VCaP (cell line): ENCODE results near the gene ATP6V1C2.

Experiments
- H3K27ac ChIP-seq: fragments of 450-650 bp; 2 replicates; pipeline ENCODE4 v1.5.1; 2017
- TF ChIP-seq, protein P1 (sequence below): fragments of 450-650 bp; conservative IDR thresholded peaks from 2 replicates; pipeline ENCODE4 v1.5.1; 2017; ENCODE audit warnings: mild to moderate bottlenecking, moderate library complexity

Gene ATP6V1C2

DNA sequence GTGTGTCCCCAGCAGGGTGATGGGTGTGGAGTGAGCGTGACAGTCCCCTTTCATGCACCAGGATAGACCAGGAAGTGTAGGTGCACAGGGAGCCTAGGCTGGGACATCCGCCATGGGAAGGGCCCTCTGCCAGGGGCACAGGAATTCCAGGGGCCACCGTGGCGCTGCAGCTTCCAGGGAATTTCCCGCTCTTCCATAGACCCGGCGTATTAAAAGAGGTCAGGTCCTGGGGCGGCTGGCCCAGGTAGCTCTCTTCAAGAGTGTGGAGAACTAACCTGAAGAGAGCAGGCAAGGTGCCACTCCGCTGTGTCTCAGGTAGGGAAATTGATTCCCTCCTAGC is 42.0 kb downstream of the ATP6V1C2 start:
- TF ChIP-seq, protein P1, sequence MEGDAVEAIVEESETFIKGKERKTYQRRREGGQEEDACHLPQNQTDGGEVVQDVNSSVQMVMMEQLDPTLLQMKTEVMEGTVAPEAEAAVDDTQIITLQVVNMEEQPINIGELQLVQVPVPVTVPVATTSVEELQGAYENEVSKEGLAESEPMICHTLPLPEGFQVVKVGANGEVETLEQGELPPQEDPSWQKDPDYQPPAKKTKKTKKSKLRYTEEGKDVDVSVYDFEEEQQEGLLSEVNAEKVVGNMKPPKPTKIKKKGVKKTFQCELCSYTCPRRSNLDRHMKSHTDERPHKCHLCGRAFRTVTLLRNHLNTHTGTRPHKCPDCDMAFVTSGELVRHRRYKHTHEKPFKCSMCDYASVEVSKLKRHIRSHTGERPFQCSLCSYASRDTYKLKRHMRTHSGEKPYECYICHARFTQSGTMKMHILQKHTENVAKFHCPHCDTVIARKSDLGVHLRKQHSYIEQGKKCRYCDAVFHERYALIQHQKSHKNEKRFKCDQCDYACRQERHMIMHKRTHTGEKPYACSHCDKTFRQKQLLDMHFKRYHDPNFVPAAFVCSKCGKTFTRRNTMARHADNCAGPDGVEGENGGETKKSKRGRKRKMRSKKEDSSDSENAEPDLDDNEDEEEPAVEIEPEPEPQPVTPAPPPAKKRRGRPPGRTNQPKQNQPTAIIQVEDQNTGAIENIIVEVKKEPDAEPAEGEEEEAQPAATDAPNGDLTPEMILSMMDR, result no peak

DNA sequence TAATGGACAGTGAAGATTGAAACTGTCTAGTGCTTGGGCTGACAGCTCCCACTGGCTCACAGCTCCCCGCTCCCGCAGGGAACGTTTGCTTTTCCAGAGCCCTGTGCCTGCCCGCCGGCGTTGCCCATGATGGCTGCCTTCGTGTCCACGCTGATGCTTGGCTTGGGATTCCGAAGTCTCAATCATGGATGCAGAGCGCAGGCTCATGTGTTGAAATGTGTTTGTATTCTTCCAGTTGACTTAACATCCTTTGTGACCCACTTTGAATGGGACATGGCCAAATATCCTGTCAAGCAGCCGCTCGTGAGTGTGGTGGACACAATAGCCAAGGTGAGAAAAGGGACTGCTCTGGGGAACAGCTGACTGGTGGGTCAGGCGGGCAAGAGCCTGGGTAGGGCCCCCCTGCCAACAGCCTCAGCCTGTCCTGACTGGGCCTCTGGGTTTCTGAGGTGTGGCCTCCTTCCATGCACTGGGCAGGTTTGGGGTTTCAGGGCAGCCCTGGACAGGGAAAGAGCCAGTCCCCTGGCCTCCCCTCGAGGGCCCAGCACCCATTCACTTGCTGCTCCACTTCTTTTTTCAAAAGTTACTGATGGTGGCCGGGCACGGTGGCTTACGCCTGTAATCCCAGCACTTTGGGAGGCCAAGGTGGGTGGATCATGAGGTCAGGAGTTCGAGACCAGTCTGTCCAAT is 42.8 kb downstream of the ATP6V1C2 start:
- H3K27ac ChIP-seq, result no peak overlapping the region
- TF ChIP-seq, protein P1, result no peak

More for the DNA sequence above, 42.0 kb downstream of the ATP6V1C2 start:
- H3K27ac ChIP-seq, result no peak overlapping the region

DNA sequence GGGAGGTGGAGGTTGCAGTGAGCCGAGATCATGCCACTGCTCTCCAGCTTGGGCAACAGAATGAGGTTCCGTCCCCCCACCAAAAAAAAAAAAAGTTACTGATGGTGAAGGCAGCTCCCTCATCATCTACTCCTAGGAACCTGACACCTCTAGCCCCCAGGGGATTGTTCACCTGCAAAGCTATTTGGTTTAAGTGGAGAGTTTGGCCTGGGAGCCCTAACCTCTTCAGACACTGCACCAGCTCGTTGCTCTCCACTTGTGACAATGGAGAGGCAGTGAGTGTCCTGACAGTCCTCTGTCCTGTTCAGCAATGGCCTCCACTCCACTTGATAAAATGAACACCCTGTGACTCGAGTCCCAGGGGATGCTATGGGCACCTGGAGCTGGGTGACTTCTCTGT is 43.5 kb downstream of the ATP6V1C2 start:
- TF ChIP-seq, protein P1, result no peak
- no peak overlapping the region for H3K27ac ChIP-seq

DNA sequence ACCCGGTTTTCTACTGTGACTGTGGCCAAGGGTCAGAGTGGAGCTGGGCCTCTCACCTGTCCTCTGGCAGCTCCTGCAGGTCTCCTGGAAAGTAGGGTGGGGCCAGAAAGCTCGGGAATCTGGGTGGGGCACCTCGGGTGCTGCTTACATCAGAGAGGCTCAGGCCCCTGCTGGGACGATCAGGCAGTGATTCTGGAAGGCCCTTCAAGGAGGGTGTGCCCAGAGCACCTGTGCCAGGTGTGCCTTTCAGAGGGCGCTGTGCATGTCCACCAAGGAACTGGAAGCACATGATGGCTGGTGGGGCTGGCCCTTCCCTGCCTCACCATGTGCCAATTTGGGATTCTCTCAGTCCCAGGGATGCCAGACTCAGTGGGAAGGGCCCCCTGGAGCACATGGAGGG is 44.0 kb downstream of the ATP6V1C2 start:
- H3K27ac ChIP-seq, result no peak overlapping the region
- TF ChIP-seq, protein P1, result no peak

DNA sequence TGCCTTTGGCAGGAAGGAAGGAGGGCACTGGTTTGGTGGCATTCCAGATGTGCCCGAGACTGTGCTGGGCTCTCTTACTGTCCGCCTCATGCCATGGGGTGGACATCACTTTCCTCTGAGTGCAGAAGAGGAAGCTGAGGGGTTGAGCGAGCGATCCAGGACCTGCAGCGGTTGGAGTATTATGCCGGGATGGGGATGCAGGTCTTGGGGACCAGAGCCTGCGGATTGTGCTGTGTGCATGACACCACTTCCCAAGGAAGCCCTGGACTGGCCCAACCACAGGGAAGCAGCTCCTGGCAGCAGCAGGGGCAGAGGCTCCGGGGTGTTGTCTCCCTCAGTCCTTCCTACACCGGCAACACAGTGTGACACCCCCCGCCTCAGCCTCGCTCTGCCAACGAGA is 44.5 kb downstream of the ATP6V1C2 start:
- no peak overlapping the region for H3K27ac ChIP-seq
- TF ChIP-seq, protein P1, result no peak

DNA sequence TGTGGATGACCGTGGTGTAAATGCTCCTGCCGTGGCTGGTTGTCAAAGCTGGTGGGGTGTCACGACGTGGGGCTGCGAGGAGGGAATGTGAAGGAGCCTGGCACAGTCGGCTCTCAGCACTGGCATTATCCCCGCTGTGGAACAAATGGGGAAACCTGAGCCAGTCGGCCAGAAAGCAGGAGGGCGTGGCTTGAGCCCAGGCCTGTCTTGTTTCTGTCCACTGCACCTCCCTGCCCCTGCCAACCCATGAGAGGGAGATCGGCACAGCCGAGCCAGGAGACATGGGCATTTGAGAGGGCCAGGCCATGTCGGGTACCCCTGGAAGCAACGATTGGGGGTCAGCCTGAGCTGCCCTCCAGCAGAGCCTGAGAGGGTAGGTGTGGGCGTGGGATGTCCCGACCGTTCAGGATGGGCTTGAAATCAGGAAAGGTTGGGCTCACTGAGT is 46.7 kb downstream of the ATP6V1C2 start:
- H3K27ac ChIP-seq, result no peak overlapping the region
- TF ChIP-seq, protein P1, result no peak

DNA sequence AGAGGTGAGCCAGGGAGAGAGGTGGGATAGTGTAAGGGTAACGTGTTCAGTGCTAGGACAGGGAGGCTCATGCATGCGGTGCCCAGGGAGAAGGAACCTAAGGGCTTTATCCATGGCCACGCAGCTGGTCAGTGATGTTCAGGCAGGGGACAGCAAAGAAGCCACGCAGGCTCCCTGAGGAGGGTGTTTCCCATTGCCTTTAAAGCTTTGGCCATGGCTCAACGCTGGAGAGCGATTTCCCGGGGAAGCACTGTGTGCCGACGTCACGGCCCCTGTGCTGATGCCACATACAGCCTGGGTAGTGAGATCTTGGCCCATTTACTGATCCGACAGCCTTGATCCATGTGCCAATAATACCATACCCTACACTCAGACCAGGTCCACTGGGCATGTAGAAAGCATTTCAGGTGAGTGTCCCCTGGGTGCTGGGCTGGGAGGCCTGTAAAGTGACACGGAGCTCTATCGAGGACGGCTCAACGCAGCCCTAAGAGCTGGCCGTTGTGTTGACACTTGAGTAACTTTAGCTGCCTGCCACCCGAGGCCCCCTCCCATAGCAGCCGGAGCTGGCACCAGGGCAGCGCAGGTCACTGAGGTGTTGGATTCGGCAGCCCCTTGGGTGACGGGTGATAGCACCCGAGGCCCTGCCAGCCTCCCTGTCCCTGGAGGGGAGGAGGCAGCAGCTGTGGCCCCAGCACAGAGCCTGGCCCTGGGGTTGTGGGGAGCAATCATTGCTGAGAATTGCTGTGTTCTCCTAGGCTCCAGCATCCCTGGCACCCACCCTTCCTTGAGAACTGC is 49.7 kb downstream of the ATP6V1C2 start:
- TF ChIP-seq, protein P1, result no peak
- no peak overlapping the region for H3K27ac ChIP-seq
